ENCODE data around the gene NLRP12.
"Not testable (repeated sequence)": the region's sequence is repeated elsewhere in the genome, so short reads cannot be mapped to it uniquely, and the experiment has no call there.

GRCh38 chr19:53840914-53841313 lies 16.8 kb upstream of the NLRP12 start:
- TF ChIP-seq ZNF138 (tag by site-specific recombination; IDR thresholded peaks at IDR 0.05; ENCODE audit: borderline replicate concordance); CTCF (tag by site-specific recombination; IDR thresholded peaks at IDR 0.05); HOXA7 (CRISPR knock-in tag; IDR thresholded peaks at IDR 0.05; ENCODE audit: borderline replicate concordance); ZSCAN5A (tag by site-specific recombination; IDR thresholded peaks at IDR 0.05); ZNF223 (tag by site-specific recombination; IDR thresholded peaks at IDR 0.05); ZNF24 (tag by site-specific recombination; IDR thresholded peaks at IDR 0.05); TSHZ1 (tag by site-specific recombination; IDR thresholded peaks at IDR 0.05; ENCODE audit: borderline replicate concordance); YY1 (tag by site-specific recombination; IDR thresholded peaks at IDR 0.05); REST (tag by site-specific recombination; IDR thresholded peaks at IDR 0.05); ZNF585B (tag by site-specific recombination; IDR thresholded peaks at IDR 0.05): not testable (repeated sequence)
- TF ChIP-seq, protein P1, sequence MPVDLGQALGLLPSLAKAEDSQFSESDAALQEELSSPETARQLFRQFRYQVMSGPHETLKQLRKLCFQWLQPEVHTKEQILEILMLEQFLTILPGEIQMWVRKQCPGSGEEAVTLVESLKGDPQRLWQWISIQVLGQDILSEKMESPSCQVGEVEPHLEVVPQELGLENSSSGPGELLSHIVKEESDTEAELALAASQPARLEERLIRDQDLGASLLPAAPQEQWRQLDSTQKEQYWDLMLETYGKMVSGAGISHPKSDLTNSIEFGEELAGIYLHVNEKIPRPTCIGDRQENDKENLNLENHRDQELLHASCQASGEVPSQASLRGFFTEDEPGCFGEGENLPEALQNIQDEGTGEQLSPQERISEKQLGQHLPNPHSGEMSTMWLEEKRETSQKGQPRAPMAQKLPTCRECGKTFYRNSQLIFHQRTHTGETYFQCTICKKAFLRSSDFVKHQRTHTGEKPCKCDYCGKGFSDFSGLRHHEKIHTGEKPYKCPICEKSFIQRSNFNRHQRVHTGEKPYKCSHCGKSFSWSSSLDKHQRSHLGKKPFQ (tag by site-specific recombination; IDR thresholded peaks at IDR 0.05) = not testable (repeated sequence)
- TF ChIP-seq, protein P2, sequence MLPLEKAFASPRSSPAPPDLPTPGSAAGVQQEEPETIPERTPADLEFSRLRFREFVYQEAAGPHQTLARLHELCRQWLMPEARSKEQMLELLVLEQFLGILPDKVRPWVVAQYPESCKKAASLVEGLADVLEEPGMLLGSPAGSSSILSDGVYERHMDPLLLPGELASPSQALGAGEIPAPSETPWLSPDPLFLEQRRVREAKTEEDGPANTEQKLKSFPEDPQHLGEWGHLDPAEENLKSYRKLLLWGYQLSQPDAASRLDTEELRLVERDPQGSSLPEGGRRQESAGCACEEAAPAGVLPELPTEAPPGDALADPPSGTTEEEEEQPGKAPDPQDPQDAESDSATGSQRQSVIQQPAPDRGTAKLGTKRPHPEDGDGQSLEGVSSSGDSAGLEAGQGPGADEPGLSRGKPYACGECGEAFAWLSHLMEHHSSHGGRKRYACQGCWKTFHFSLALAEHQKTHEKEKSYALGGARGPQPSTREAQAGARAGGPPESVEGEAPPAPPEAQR (tag by site-specific recombination; IDR thresholded peaks at IDR 0.05) = not testable (repeated sequence)
